Kidney (tissue), 14 donors: ENCODE results near the gene MYO7A. TPM values are rescaled to one million over a fixed set of nuclear protein-coding genes. Genes with fewer than 3 reads are reported as not detected.

ENCODE experiments used
- DNase-seq, 5 donors: peaks; one replicate each; pipeline ENCODE4 v3.0.0-alpha.2; 2013 to 2020
- FAIRE-seq: peaks from 2 replicates; lab custom pipeline; 2012; peaks lifted over from hg19 to GRCh38; lab: Jason Lieb, UNC
- H3K27ac ChIP-seq, 2 donors: one replicate each; pipeline ENCODE4 v1.7.0; 2013; ENCODE audit warnings: low read depth in 2 of 2, low read length in 2 of 2, inconsistent platforms in 1 of 2
- H3K27me3 ChIP-seq: one replicate; pipeline ENCODE4 v1.7.1; 2013; ENCODE audit warnings: low read length, inconsistent platforms; ENCODE audit not compliant: control insufficient read depth, insufficient read depth
- H3K36me3 ChIP-seq, 3 donors: one replicate each; pipeline versions ENCODE4 v1.7.0 to v1.7.1; 2013; ENCODE audit warnings: low read length in 3 of 3, control low read depth in 1 of 3, inconsistent platforms in 1 of 3; ENCODE audit not compliant: insufficient read depth in 3 of 3, control insufficient read depth in 2 of 3
- H3K4me1 ChIP-seq, 3 donors: one replicate each; pipeline versions ENCODE4 v1.7.0 to v1.7.1; 2013; ENCODE audit warnings: low read length in 3 of 3, inconsistent platforms in 1 of 3, low read depth in 1 of 3; ENCODE audit not compliant: control insufficient read depth in 2 of 3, insufficient read depth in 2 of 3
- H3K4me3 ChIP-seq, 3 donors: one replicate each; pipeline versions ENCODE4 v1.7.0 to v1.8.1; 2013; ENCODE audit warnings: low read length in 3 of 3, control low read depth in 1 of 3, inconsistent platforms in 1 of 3
- H3K9ac ChIP-seq, 3 donors: one replicate each; pipeline versions ENCODE4 v1.7.0 to v1.7.1; 2013; ENCODE audit warnings: low read length in 3 of 3, control low read depth in 1 of 3, inconsistent platforms in 1 of 3
- H3K9me3 ChIP-seq, 3 donors: one replicate each; pipeline versions ENCODE4 v1.7.0 to v1.7.1; 2013; ENCODE audit warnings: low read length in 3 of 3, control low read depth in 1 of 3, inconsistent platforms in 1 of 3; ENCODE audit not compliant: control insufficient read depth in 2 of 3, insufficient read depth in 1 of 3
- CTCF ChIP-seq: IDR thresholded peaks from 3 replicates; pipeline ENCODE4 v1.5.1; 2012; ENCODE audit warnings: mild to moderate bottlenecking, moderate library complexity, borderline replicate concordance; ENCODE audit not compliant: insufficient read depth; ENCODE audit errors: extremely low read depth
- intact Hi-C: fragments of 100-400 bp; cut with DNase I; formaldehyde crosslinking; loops from one replicate; pipeline ENCODE4 v1.11.1; 2022
- polyA plus RNA-seq: library from polyadenylated mRNA; stranded (reverse); fragments of 350-450 nt; fragmentation: Illumina TruSeq; extraction: RNeasy Lipid Tissue Mini Kit (QIAGEN cat#74804); gene quantifications from one replicate; pipeline ENCODE4 v1.2.3, GENCODE V29; 2014; ENCODE audit warnings: low read depth, low replicate concordance; ENCODE audit not compliant: insufficient read depth
- total RNA-seq: library from RNA; stranded (reverse); fragmentation: NEBNext Ultra II Directional; extraction: Animal tissue kit (Norgen Biotek cat#: 25700); gene quantifications from one replicate; pipeline ENCODE4 v1.2.1, GENCODE V29; 2021
- donor health status: control.
- donor health status: control.
- donor health status: control.
- donor health status: control.
- donor health status: control.
- donor health status: DM: yes; HTN: yes; CAD: no.
- donor health status: Normal renal cell carcinoma (clear cell type).

The MYO7A gene
- total and polyA plus RNA-seq, 2 donors from 2014 or later, result 6.1 to 10.7 TPM

GRCh38 chr11:77193911-77194830, 66.1 kb downstream of the MYO7A start:
- Histone ChIP-seq H3K36me3 (peaks cover 0 to 5% (median 1%) of the 10 kb centered on the region in 3 donors), H3K9me3 (peaks cover 0 to 1% (median 0%) of the 10 kb centered on the region in 3 donors), H3K27ac (no peak overlapping the region), H3K9ac (no peak overlapping the region), H3K4me1 (peaks cover 0 to 3% (median 0%) of the 10 kb centered on the region in 3 donors), H3K4me3 (no peak overlapping the region), H3K27me3 (no peaks in the 10 kb centered on the region)
- intact Hi-C loops, result loop anchor here (10.0 kb wide), 1 partner anchor 341 kb away; no protein-coding TSS in a partner anchor
- DNase-seq (peak in 1 of 5 donors; percentile 54), FAIRE-seq (no peak)
- no peak for TF ChIP-seq CTCF

- TF ChIP-seq CTCF, result no peak
- FAIRE-seq (no peak), DNase-seq (peak in 1 of 5 donors; percentile 63)
- Histone ChIP-seq H3K4me3 (no peak overlapping the region), H3K36me3 (peaks cover 0 to 5% (median 2%) of the 10 kb centered on the region in 3 donors), H3K9me3 (peaks cover 0 to 1% (median 0%) of the 10 kb centered on the region in 3 donors), H3K27ac (no peak overlapping the region), H3K4me1 (peaks cover 0 to 3% (median 0%) of the 10 kb centered on the region in 3 donors), H3K9ac (no peak overlapping the region), H3K27me3 (no peaks in the 10 kb centered on the region)
- intact Hi-C loops, result loop anchor here (10.0 kb wide), 1 partner anchor 340 kb away; no protein-coding TSS in a partner anchor
These were observed 67.2 kb downstream of the MYO7A start for GRCh38 chr11:77195071-77195755.

GRCh38 chr11:77196961-77197360, 68.9 kb downstream of the MYO7A start:
- FAIRE-seq (no peak), DNase-seq (peak in 1 of 5 donors; percentile 45)
- Histone ChIP-seq H3K4me3 (no peak overlapping the region), H3K27ac (no peak overlapping the region), H3K27me3 (no peaks in the 10 kb centered on the region), H3K36me3 (peaks cover 0 to 5% (median 2%) of the 10 kb centered on the region in 3 donors), H3K9ac (no peak overlapping the region), H3K9me3 (peaks cover 0 to 1% (median 0%) of the 10 kb centered on the region in 3 donors), H3K4me1 (peaks cover 0 to under 1% (median 0%) of the 10 kb centered on the region in 3 donors)
- TF ChIP-seq CTCF, result no peak
- intact Hi-C loops, result loop anchor here (10.0 kb wide), 1 partner anchor 338 kb away; no protein-coding TSS in a partner anchor
